HCT116 (cell line): ENCODE measurements around the gene CDK5R1. TPM values are rescaled to one million over a fixed set of nuclear protein-coding genes. Genes with fewer than 3 reads are reported as not detected.

Experiments
- ATAC-seq: fragments of 200-7000 bp; cut with Tn5 transposase; 2 replicates; pipeline ENCODE4 v1.9.1; 2020; ENCODE audit warnings: mild to moderate bottlenecking, moderate library complexity
- BruUV-seq: library from RNA; stranded (reverse); fragments of 400-500 nt; replicated peaks from 2 replicates; lab custom pipeline; 2021; lab: Mats Ljungman, UMichigan
- CTCF ChIA-PET: fragments of 300-600 bp; sonication (Branson Sonifier 250); formaldehyde crosslinking; loops from one replicate; lab custom pipeline; 2021; ENCODE audit warnings: antibody characterized with exemption; lab: Charles Lee
- POLR2A ChIA-PET: fragments of 300-600, 350-600 bp; sonication (Branson Sonifier 250); formaldehyde crosslinking; loops from one replicate; lab custom pipeline; 2021; ENCODE audit warnings: antibody characterized with exemption; lab: Charles Lee
- RAD21 ChIA-PET, 2 experiments: fragments of 300-600 bp; sonication (Branson Sonifier 250); formaldehyde crosslinking; loops; one replicate each; lab custom pipeline; 2023; ENCODE audit warnings: low total read pairs in 2 of 2; ENCODE audit not compliant: uncharacterized antibody in 2 of 2, unreplicated experiment in 2 of 2, low non-redundant PET in 1 of 2; lab: Charles Lee
- DNase-seq: peaks from one replicate; pipeline ENCODE4 v3.0.0-alpha.2; 2010; ENCODE audit warnings: low read depth, low spot score
- H2AFZ ChIP-seq: fragments of 200-600 bp; shearing (Covaris generic), sonication (generic); 2 replicates; pipeline ENCODE4 v1.6.1; 2017; ENCODE audit warnings: low read depth, mixed run types, mixed read lengths, antibody characterized with exemption, low read length; ENCODE audit not compliant: poor library complexity, severe bottlenecking
- H3K27ac ChIP-seq: 2 replicates; pipeline ENCODE4 v1.5.1; 2012; ENCODE audit warnings: low read depth, low read length
- H3K27me3 ChIP-seq: fragments of 200-600 bp; sonication (generic); 2 replicates; pipeline ENCODE4 v1.6.1; 2016; ENCODE audit warnings: mixed run types, low read length, mixed read lengths; ENCODE audit not compliant: insufficient read depth
- H3K36me3 ChIP-seq, 2 experiments: fragments of 200-500 bp in 1 of 2; fragments of 200-600 bp in 1 of 2; sonication (Bioruptor generic) in 1 of 2; sonication (generic) in 1 of 2; 2 replicates each; pipeline versions ENCODE4 v1.5.1 to v1.6.1; 2014 to 2016; ENCODE audit warnings: low read length in 2 of 2, inconsistent platforms in 1 of 2, mixed read lengths in 1 of 2, mixed run types in 1 of 2; ENCODE audit not compliant: insufficient read depth in 2 of 2, control insufficient read depth in 1 of 2
- H3K4me1 ChIP-seq, 2 experiments: fragments of 200-600 bp in 1 of 2; sonication (generic) in 1 of 2; 2 replicates each; pipeline versions ENCODE4 v1.5.1 to v1.6.1; 2012 to 2017; ENCODE audit warnings: low read length in 2 of 2, inconsistent platforms in 1 of 2, mild to moderate bottlenecking in 1 of 2, mixed read lengths in 1 of 2, mixed run types in 1 of 2, moderate library complexity in 1 of 2; ENCODE audit not compliant: insufficient read depth in 2 of 2, control insufficient read depth in 1 of 2
- H3K4me2 ChIP-seq: fragments of 200-600 bp; sonication (generic); 2 replicates; pipeline ENCODE4 v1.6.1; 2017; ENCODE audit warnings: mixed run types, low read length, mixed read lengths
- H3K4me3 ChIP-seq, 2 experiments: fragments of 200-600 bp in 1 of 2; sonication (generic) in 1 of 2; replicated peaks in 1 of 2; 2 replicates each; pipeline ENCODE4 v1.5.1; 2011 to 2016; ENCODE audit warnings: low read length in 2 of 2, control low read depth in 1 of 2, low read depth in 1 of 2, mild to moderate bottlenecking in 1 of 2, mixed read lengths in 1 of 2, mixed run types in 1 of 2
- H3K79me2 ChIP-seq: fragments of 200-600 bp; sonication (generic); 2 replicates; pipeline ENCODE4 v1.6.1; 2017; ENCODE audit warnings: mild to moderate bottlenecking, mixed run types, low read length, moderate library complexity, mixed read lengths; ENCODE audit not compliant: insufficient read depth
- H3K9ac ChIP-seq: fragments of 200-600 bp; sonication (generic); 2 replicates; pipeline ENCODE4 v1.6.1; 2016; ENCODE audit warnings: low read length, mixed read lengths
- H3K9me2 ChIP-seq: fragments of 200-600 bp; sonication (generic), shearing (Covaris generic); 2 replicates; pipeline ENCODE4 v1.6.1; 2017; ENCODE audit warnings: mixed run types, mild to moderate bottlenecking, moderate library complexity; ENCODE audit not compliant: insufficient read depth
- H3K9me3 ChIP-seq, 2 experiments: fragments of 200-500 bp in 1 of 2; fragments of 200-600 bp in 1 of 2; sonication (Bioruptor generic) in 1 of 2; sonication (generic) in 1 of 2; 2 replicates each; pipeline ENCODE4 v1.6.1; 2014 to 2017; ENCODE audit warnings: low read length in 2 of 2, mixed read lengths in 2 of 2, inconsistent platforms in 1 of 2, low read depth in 1 of 2, mild to moderate bottlenecking in 1 of 2, mixed run types in 1 of 2, moderate library complexity in 1 of 2; ENCODE audit not compliant: control insufficient read depth in 1 of 2, insufficient read depth in 1 of 2
- H4K20me1 ChIP-seq: fragments of 200-600 bp; sonication (generic), shearing (Covaris generic); 2 replicates; pipeline ENCODE4 v1.6.1; 2017; ENCODE audit warnings: mixed run types, mild to moderate bottlenecking, moderate library complexity; ENCODE audit not compliant: insufficient read depth
- ELF1 ChIP-seq: IDR thresholded peaks from 2 replicates; pipeline ENCODE4 v1.6.1; 2012; ENCODE audit warnings: low read depth, borderline replicate concordance
- EZH2 ChIP-seq: fragments of 200-600 bp; sonication (generic); IDR thresholded peaks from 2 replicates; pipeline ENCODE4 v1.6.1; 2017; ENCODE audit warnings: antibody characterized with exemption, mixed run types
- POLR2AphosphoS5 ChIP-seq: IDR thresholded peaks from 2 replicates; pipeline ENCODE4 v1.6.1; 2011; ENCODE audit warnings: mild to moderate bottlenecking, low read depth, low read length, moderate library complexity
- RAD21 ChIP-seq: IDR thresholded peaks from 2 replicates; pipeline ENCODE4 v1.6.1; 2012; ENCODE audit warnings: low read depth, mild to moderate bottlenecking
- REST ChIP-seq: IDR thresholded peaks from 2 replicates; pipeline ENCODE4 v1.6.1; 2012; ENCODE audit warnings: low read depth
- TCF7L2 ChIP-seq: IDR thresholded peaks from 2 replicates; pipeline ENCODE4 v1.7.0; 2011; ENCODE audit warnings: borderline replicate concordance, inconsistent platforms; ENCODE audit not compliant: insufficient read depth, insufficient read length; ENCODE audit errors: extremely low read depth
- intact Hi-C: fragments of 100-400 bp; cut with micrococcal nuclease; formaldehyde crosslinking; loops from 2 replicates; pipeline ENCODE4 v1.10.0; 2022
- total RNA-seq: library from RNA; stranded (reverse); gene quantifications from one replicate; pipeline ENCODE4 v1.2.1, GENCODE V29; 2021; ENCODE audit not compliant: unreplicated experiment

CDK5R1 gene
- total RNA-seq, 1 experiment from 2014 or later: 5.4 TPM

DNA sequence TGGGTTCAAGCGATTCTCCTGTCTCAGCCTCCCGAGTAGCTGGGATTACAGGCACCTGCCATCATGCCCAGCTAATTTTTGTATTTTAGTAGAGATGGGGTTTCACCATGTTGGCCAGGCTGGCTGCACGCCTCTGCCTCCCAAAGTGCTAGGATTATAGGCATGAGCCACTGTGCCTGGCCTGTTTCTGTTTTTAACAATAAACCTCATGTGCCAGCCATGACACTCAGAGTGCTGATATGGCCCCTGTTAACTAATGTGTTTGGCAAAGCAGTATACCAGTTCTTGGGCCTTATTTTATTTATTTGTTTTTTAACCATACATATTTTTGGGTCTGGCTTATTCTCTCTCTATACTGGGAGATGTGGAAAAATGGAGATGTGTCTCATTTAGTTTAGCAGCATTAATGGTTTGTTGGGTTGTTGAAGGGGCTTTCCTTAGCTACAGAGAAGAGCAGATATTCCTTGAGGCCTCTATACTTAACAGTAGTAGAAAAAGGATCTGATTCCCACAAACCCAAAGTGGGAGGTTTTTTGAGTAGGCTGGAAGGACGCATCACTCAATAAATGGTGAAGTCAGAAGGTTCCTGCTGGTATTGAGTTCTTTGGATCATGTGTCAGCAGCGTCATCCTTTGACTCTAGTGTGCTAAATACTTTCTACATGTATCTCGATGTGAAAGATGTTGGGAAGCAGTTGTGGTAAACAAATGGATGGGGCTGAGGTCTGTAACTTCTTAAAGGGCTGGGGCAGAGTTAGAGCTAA lies 16.2 kb upstream of the CDK5R1 start (continued):
- TF ChIP-seq REST: no peak
- no peak for TF ChIP-seq RAD21
- no peak for TF ChIP-seq TCF7L2

DNA sequence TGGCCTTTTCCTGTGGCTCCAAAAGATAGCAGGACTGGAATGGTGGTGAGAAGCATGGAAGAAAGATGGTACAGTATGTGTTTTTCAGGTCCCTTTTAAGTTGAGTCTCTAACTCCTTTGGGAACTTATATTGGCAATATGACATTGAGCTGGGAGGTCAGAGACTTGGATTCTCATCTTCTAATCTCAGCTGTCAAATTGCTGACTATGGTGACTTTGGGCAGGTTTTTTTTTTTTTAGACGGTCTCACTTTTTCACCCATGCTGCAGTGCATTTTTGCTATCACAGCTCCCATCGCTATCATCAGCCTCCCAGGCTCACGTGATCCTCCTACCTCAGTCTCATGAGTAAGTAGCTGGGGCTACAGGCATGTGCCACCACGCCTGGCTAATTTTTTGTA lies 15.1 kb upstream of the CDK5R1 start:
- RAD21 ChIA-PET: no interaction called here

More for the DNA sequence above, 15.1 kb upstream of the CDK5R1 start:
- Histone ChIP-seq H3K27ac (no peak overlapping the region), H3K79me2 (peaks cover 69% of the 10 kb centered on the region), H3K9ac (no peak overlapping the region), H3K9me2 (no peaks in the 10 kb centered on the region), H4K20me1 (peaks cover 5% of the 10 kb centered on the region; the same call in 1 of the 2 replicates), H3K9me3 (no peaks in the 10 kb centered on the region), H3K4me2 (no peak overlapping the region), H3K4me1 (no peaks in the 10 kb centered on the region), H2AFZ (no peak overlapping the region), H3K4me3 (no peak overlapping the region), H3K36me3 (peaks cover 60 to 85% of the 10 kb centered on the region in 2 experiments), H3K27me3 (no peaks in the 10 kb centered on the region)
- ChIA-PET CTCF (interaction anchor here (0.9 to 2.2 kb wide), 3 partner anchors 10 to 28 kb away, joined by 3 to 13 read pairs (median 5); partner anchors contain the start of gene PSMD11), POLR2A (no interaction called here)
- BruUV-seq: no TSS peak
- ATAC-seq (no peak), DNase-seq (no peak)
- intact Hi-C loops: no loop called here
- TF ChIP-seq TCF7L2 (no peak), EZH2 (no peak), POLR2AphosphoS5 (no peak), REST (no peak), ELF1 (no peak)
